Neural cell (in vitro differentiated cells): ENCODE results near the gene TIRAP.

ENCODE experiments used
- EP300 ChIP-seq: fragments of 450-650 bp; conservative IDR thresholded peaks from 2 replicates; pipeline ENCODE4 v1.6.1; 2014; ENCODE audit warnings: antibody characterized with exemption, mild to moderate bottlenecking, moderate library complexity; ENCODE audit not compliant: poor library complexity, severe bottlenecking
- EZH2 ChIP-seq: fragments of 200-600, 300-800 bp; shearing (Covaris generic), sonication (generic); IDR thresholded peaks from 2 replicates; pipeline ENCODE4 v1.6.1; 2014; ENCODE audit warnings: antibody characterized with exemption, low read length, borderline replicate concordance, mild to moderate bottlenecking; ENCODE audit not compliant: insufficient read depth, poor library complexity, severe bottlenecking
- MXI1 ChIP-seq: fragments of 450-650 bp; conservative IDR thresholded peaks from 2 replicates; pipeline ENCODE4 v1.6.1; 2014; ENCODE audit warnings: antibody characterized with exemption, mild to moderate bottlenecking; ENCODE audit not compliant: poor library complexity, severe bottlenecking
- POLR2AphosphoS5 ChIP-seq: IDR thresholded peaks from 2 replicates; pipeline ENCODE4 v1.6.1; 2012
- RAD21 ChIP-seq: fragments of 450-650 bp; conservative IDR thresholded peaks from 2 replicates; pipeline ENCODE4 v1.6.1; 2014; ENCODE audit warnings: antibody characterized with exemption, mild to moderate bottlenecking, moderate library complexity
- SMC3 ChIP-seq: fragments of 450-650 bp; conservative IDR thresholded peaks from 2 replicates; pipeline ENCODE4 v1.6.1; 2014; ENCODE audit warnings: antibody characterized with exemption, mild to moderate bottlenecking, moderate library complexity; ENCODE audit not compliant: poor library complexity
- TF ChIP-seq, protein P1 (sequence below): fragments of 450-650 bp; IDR thresholded peaks from 2 replicates; pipeline ENCODE4 v1.5.1; 2014; ENCODE audit warnings: antibody characterized with exemption, mild to moderate bottlenecking, moderate library complexity; ENCODE audit not compliant: poor library complexity, severe bottlenecking
- TF ChIP-seq, protein P2 (sequence below): IDR thresholded peaks from 2 replicates; pipeline ENCODE4 v1.6.1; 2012; ENCODE audit warnings: borderline replicate concordance

DNA sequence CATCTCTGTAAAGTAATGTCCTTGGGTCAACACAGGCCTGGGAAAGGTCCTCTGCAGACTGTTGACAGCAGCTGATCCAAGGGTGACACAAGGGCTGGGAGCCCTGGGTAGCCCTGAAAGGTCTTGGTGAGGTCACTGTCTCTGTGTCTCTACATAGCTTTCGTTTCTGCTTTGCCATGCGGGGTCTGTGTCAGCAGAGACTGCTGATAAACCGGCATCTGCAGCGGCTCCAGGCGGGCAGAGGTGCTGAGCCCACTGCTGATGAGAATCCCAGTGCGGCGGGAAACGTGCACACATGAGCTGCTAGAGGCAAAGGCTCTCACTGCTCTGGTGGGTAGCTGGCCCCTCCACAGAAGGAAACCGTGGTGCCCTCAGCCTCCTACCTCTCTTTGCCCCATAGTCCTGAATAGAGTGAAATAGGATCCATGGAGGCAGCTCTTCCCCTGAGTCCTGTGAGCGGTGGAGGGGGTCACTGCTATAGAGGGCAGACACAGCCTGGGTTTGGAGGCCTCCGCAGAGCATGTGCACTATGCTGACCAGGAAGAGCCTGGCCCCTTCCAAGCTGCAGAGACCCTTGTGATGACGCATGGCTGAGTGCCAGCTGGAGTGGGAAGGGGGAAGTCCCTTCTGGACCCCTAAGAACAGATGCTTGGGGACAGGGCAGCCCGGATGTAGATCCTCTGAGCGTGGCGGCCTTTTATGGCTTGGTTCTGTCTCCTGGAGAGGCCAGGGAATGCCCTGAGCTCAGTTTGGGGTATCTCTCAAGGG lies 54.8 kb downstream of the TIRAP start:
- TF ChIP-seq EZH2 (no peak), POLR2AphosphoS5 (no peak), SMC3 (no peak), EP300 (no peak), RAD21 (no peak), MXI1 (no peak)
- TF ChIP-seq, protein P1, sequence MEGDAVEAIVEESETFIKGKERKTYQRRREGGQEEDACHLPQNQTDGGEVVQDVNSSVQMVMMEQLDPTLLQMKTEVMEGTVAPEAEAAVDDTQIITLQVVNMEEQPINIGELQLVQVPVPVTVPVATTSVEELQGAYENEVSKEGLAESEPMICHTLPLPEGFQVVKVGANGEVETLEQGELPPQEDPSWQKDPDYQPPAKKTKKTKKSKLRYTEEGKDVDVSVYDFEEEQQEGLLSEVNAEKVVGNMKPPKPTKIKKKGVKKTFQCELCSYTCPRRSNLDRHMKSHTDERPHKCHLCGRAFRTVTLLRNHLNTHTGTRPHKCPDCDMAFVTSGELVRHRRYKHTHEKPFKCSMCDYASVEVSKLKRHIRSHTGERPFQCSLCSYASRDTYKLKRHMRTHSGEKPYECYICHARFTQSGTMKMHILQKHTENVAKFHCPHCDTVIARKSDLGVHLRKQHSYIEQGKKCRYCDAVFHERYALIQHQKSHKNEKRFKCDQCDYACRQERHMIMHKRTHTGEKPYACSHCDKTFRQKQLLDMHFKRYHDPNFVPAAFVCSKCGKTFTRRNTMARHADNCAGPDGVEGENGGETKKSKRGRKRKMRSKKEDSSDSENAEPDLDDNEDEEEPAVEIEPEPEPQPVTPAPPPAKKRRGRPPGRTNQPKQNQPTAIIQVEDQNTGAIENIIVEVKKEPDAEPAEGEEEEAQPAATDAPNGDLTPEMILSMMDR = no peak
- TF ChIP-seq, protein P2, sequence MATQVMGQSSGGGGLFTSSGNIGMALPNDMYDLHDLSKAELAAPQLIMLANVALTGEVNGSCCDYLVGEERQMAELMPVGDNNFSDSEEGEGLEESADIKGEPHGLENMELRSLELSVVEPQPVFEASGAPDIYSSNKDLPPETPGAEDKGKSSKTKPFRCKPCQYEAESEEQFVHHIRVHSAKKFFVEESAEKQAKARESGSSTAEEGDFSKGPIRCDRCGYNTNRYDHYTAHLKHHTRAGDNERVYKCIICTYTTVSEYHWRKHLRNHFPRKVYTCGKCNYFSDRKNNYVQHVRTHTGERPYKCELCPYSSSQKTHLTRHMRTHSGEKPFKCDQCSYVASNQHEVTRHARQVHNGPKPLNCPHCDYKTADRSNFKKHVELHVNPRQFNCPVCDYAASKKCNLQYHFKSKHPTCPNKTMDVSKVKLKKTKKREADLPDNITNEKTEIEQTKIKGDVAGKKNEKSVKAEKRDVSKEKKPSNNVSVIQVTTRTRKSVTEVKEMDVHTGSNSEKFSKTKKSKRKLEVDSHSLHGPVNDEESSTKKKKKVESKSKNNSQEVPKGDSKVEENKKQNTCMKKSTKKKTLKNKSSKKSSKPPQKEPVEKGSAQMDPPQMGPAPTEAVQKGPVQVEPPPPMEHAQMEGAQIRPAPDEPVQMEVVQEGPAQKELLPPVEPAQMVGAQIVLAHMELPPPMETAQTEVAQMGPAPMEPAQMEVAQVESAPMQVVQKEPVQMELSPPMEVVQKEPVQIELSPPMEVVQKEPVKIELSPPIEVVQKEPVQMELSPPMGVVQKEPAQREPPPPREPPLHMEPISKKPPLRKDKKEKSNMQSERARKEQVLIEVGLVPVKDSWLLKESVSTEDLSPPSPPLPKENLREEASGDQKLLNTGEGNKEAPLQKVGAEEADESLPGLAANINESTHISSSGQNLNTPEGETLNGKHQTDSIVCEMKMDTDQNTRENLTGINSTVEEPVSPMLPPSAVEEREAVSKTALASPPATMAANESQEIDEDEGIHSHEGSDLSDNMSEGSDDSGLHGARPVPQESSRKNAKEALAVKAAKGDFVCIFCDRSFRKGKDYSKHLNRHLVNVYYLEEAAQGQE = no peak
